GM12878 (cell line): ENCODE data around the gene ZNF771. TPM values are rescaled to one million over a fixed set of nuclear protein-coding genes. Genes with fewer than 3 reads are reported as not detected.

Experiments used
- NR2C1 ChIP-seq: fragments of 450-650 bp; IDR thresholded peaks from 2 replicates; pipeline ENCODE4 v1.6.1; 2017; ENCODE audit warnings: antibody characterized with exemption, mild to moderate bottlenecking, moderate library complexity
- ZZZ3 ChIP-seq: IDR thresholded peaks from 2 replicates; pipeline ENCODE4 v1.6.1; 2011; ENCODE audit warnings: low read depth; ENCODE audit not compliant: control insufficient read depth, insufficient read length
- polyA plus RNA-seq, 11 experiments: library from polyadenylated mRNA; depleted of rRNA in 4 of 11; unstranded in 6 of 11; stranded (reverse) in 5 of 11; fragments of >200 nt; fragmentation: Nextera tagmentation in 4 of 11; fragmentation: Illumina TruSeq in 1 of 11; extraction: Ambion mirVana in 4 of 11; extraction: Trizol in 1 of 11; gene quantifications; 1 replicate in 1 of 11; 2 replicates in 10 of 11; pipeline versions ENCODE4 v1.2.1 to v1.2.3, GENCODE V29; 2011 to 2016; ENCODE audit warnings: inconsistent platforms in 2 of 11, missing spikeins in 2 of 11, low read depth in 1 of 11
- total RNA-seq, 4 experiments: library from RNA; depleted of rRNA in 3 of 4; stranded (reverse); fragments of >200 nt in 3 of 4; fragmentation: Illumina TruSeq in 1 of 4; extraction: Trizol in 1 of 4; gene quantifications; 2 replicates each; pipeline versions ENCODE4 v1.2.1 to v1.2.3, GENCODE V29; 2013 to 2021
- TF ChIP-seq, protein P1 (sequence below): fragments of 450-650 bp; IDR thresholded peaks from 2 replicates; pipeline ENCODE4 v1.6.1; 2017; ENCODE audit warnings: mild to moderate bottlenecking, moderate library complexity
- TF ChIP-seq, protein P2 (sequence below), 3 experiments: IDR thresholded peaks in 2 of 3; conservative IDR thresholded peaks in 1 of 3; 2 replicates each; pipeline ENCODE4 v1.5.1; 2011; ENCODE audit warnings: low read depth in 3 of 3, low read length in 3 of 3, mild to moderate bottlenecking in 3 of 3, control low read depth in 2 of 3, moderate library complexity in 2 of 3, inconsistent platforms in 1 of 3, mixed read lengths in 1 of 3; ENCODE audit not compliant: control insufficient read depth in 2 of 3, insufficient read depth in 1 of 3; ENCODE audit errors: extremely low read depth in 1 of 3

The ZNF771 gene
- total and polyA plus RNA-seq, 10 of the 15 experiments (the other 5 are each of a cell fraction or from before 2014, with no cell fraction given): 0.98 to 7.6 (median 3.7) TPM

DNA sequence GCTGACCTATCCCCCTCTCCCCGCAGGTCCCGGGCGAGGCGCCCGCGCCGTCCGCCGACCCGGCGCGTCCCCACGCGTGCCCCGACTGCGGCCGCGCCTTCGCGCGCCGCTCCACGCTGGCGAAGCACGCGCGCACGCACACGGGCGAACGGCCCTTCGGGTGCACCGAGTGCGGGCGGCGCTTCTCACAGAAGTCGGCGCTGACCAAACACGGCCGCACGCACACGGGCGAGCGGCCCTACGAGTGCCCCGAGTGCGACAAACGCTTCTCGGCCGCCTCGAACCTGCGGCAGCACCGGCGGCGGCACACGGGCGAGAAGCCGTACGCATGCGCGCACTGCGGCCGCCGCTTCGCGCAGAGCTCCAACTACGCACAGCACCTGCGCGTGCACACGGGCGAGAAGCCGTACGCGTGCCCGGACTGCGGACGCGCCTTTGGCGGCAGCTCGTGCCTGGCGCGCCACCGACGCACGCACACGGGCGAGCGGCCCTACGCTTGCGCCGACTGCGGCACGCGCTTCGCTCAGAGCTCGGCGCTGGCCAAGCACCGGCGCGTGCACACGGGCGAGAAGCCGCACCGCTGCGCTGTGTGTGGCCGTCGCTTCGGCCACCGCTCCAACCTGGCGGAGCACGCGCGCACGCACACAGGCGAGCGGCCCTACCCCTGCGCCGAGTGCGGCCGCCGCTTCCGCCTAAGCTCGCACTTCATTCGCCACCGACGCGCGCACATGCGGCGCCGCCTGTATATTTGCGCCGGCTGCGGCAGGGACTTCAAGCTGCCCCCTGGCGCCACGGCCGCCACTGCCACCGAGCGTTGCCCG lies 10.3 kb downstream of the ZNF771 start (continued):
- TF ChIP-seq, protein P1, sequence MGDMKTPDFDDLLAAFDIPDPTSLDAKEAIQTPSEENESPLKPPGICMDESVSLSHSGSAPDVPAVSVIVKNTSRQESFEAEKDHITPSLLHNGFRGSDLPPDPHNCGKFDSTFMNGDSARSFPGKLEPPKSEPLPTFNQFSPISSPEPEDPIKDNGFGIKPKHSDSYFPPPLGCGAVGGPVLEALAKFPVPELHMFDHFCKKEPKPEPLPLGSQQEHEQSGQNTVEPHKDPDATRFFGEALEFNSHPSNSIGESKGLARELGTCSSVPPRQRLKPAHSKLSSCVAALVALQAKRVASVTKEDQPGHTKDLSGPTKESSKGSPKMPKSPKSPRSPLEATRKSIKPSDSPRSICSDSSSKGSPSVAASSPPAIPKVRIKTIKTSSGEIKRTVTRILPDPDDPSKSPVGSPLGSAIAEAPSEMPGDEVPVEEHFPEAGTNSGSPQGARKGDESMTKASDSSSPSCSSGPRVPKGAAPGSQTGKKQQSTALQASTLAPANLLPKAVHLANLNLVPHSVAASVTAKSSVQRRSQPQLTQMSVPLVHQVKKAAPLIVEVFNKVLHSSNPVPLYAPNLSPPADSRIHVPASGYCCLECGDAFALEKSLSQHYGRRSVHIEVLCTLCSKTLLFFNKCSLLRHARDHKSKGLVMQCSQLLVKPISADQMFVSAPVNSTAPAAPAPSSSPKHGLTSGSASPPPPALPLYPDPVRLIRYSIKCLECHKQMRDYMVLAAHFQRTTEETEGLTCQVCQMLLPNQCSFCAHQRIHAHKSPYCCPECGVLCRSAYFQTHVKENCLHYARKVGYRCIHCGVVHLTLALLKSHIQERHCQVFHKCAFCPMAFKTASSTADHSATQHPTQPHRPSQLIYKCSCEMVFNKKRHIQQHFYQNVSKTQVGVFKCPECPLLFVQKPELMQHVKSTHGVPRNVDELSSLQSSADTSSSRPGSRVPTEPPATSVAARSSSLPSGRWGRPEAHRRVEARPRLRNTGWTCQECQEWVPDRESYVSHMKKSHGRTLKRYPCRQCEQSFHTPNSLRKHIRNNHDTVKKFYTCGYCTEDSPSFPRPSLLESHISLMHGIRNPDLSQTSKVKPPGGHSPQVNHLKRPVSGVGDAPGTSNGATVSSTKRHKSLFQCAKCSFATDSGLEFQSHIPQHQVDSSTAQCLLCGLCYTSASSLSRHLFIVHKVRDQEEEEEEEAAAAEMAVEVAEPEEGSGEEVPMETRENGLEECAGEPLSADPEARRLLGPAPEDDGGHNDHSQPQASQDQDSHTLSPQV: 0 out of 2 replicates have a peak, but pooled peaks have one; percentile 56
- TF ChIP-seq ZZZ3 (no peak), NR2C1 (no peak)
- TF ChIP-seq, protein P2, sequence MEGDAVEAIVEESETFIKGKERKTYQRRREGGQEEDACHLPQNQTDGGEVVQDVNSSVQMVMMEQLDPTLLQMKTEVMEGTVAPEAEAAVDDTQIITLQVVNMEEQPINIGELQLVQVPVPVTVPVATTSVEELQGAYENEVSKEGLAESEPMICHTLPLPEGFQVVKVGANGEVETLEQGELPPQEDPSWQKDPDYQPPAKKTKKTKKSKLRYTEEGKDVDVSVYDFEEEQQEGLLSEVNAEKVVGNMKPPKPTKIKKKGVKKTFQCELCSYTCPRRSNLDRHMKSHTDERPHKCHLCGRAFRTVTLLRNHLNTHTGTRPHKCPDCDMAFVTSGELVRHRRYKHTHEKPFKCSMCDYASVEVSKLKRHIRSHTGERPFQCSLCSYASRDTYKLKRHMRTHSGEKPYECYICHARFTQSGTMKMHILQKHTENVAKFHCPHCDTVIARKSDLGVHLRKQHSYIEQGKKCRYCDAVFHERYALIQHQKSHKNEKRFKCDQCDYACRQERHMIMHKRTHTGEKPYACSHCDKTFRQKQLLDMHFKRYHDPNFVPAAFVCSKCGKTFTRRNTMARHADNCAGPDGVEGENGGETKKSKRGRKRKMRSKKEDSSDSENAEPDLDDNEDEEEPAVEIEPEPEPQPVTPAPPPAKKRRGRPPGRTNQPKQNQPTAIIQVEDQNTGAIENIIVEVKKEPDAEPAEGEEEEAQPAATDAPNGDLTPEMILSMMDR (IDR thresholded peaks at IDR 0.05 in 2 of 3, conservative IDR thresholded peaks at IDR 0.05 in 1 of 3; ENCODE audit: control insufficient read depth in 2 of 3, extremely low read depth in 1 of 3, insufficient read depth in 1 of 3, low read depth in 3 of 3, low read length in 3 of 3): peak in 2 of 3 experiments; percentile 29 to 33; a peak in 3 of 6 replicates
